Activated CD8-positive, alpha-beta memory T cell treated with anti-CD3 and anti-CD28 coated beads, Interleukin-2, amount 10 ng/mL, durations not matched to agents 7 days and 5 days (primary cell): ENCODE measurements around the gene UBE2G2. TPM values are rescaled to one million over a fixed set of nuclear protein-coding genes. Genes with fewer than 3 reads are reported as not detected.

Source experiments
- ATAC-seq: fragments of 150-1000 bp; cut with Tn5 transposase; one replicate; pipeline ENCODE4 v1.10.0; 2021; ENCODE audit warnings: moderate library complexity
- CTCF ChIA-PET: fragments of 350-600 bp; sonication (Branson Sonifier 250); formaldehyde crosslinking; loops from one replicate; lab custom pipeline; 2021; ENCODE audit warnings: antibody characterized with exemption; lab: Charles Lee
- DNase-seq: peaks from one replicate; pipeline ENCODE4 v3.0.0-alpha.2; 2020
- H3K27ac Mint-ChIP-seq: one replicate; pipeline ENCODE4 v1.8.0; 2021; ENCODE audit warnings: mild to moderate bottlenecking, mixed read lengths
- H3K27me3 Mint-ChIP-seq: one replicate; pipeline ENCODE4 v1.8.0; 2021; ENCODE audit warnings: mixed read lengths
- H3K36me3 Mint-ChIP-seq: one replicate; pipeline ENCODE4 v1.8.0; 2021; ENCODE audit warnings: mild to moderate bottlenecking, mixed read lengths
- H3K4me1 Mint-ChIP-seq: one replicate; pipeline ENCODE4 v1.8.0; 2021; ENCODE audit warnings: mixed read lengths
- H3K4me3 Mint-ChIP-seq: one replicate; pipeline ENCODE4 v1.8.0; 2021; ENCODE audit warnings: mild to moderate bottlenecking, moderate library complexity, mixed read lengths
- H3K9me3 Mint-ChIP-seq: one replicate; pipeline ENCODE4 v1.8.0; 2022; ENCODE audit warnings: low read depth, mixed read lengths
- total RNA-seq, 2 experiments: library from RNA; stranded (reverse); gene quantifications; one replicate each; pipeline ENCODE4 v1.2.3, GENCODE V29; 2021

Gene UBE2G2
- total RNA-seq, 2 experiments from 2014 or later = 103 to 121 TPM

DNA sequence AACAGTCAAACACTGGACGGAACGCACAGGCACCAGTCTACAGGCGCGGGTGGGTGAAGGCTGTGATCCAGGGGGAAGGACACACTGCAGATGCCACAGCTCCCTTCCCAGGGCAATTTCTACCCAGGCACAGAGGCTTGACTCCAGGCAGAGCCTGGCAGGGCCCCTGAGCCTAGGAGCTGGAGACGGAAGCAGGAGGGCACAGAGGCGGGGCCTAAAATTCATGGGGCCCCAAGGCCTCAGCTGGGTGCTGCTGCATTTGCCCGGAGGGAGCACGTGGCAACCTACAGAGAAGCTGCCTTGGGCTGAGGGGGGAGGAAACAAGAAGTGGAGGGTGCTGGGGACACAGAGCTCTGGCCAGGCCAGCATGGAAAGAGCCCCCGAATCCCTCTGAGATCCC lies 41.2 kb downstream of the UBE2G2 start:
- peaks cover 6% of the 10 kb centered on the region for H3K4me1 Mint-ChIP-seq
- DNase-seq = no peak
- no peaks in the 10 kb centered on the region for H3K36me3 Mint-ChIP-seq
- no peak for ATAC-seq
- no peaks in the 10 kb centered on the region for H3K27me3 Mint-ChIP-seq
- CTCF ChIA-PET = interaction anchor here (1.2 kb wide), 1 partner anchor 250 kb away, joined by 3 read pairs; no protein-coding TSS in a partner anchor
- no peaks in the 10 kb centered on the region for H3K9me3 Mint-ChIP-seq
- no peak overlapping the region for H3K4me3 Mint-ChIP-seq
- no peak overlapping the region for H3K27ac Mint-ChIP-seq

DNA sequence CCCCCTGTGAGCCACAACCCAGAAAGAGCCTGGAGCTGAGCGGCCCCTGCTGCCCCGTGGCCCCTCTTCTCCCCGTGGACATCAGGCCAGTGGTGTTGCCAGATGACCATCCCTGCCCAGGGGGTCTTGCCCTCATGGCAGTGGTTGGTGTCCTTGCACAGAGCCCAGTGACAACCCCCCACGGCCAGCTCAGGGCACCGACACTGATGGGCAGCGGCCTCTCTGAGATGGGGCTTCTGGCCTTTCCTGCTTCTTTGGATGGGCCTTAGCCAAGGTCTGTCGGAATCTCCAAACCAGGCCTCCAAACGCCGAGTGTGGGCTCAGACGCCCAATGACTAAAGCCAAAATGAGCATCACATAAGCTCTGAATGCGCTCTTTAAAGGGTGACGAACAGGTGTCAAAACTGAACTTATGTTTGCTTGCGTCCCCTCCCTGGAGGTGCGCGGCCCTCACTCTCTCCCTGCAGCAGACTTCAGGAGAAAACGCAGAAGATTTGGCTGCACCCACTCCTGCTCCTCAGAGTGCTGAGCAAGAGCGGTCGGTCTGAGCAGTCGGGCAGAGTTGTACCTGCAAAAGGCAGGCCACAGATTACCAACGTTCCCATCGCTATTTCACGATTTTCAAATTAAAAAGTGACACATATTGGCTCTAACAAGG lies 41.9 kb downstream of the UBE2G2 start:
- no peaks in the 10 kb centered on the region for H3K4me1 Mint-ChIP-seq
- no peaks in the 10 kb centered on the region for H3K27me3 Mint-ChIP-seq
- no peak overlapping the region for H3K4me3 Mint-ChIP-seq
- no peaks in the 10 kb centered on the region for H3K9me3 Mint-ChIP-seq
- DNase-seq (no peak), ATAC-seq (no peak)
- H3K36me3 Mint-ChIP-seq = no peaks in the 10 kb centered on the region
- H3K27ac Mint-ChIP-seq = no peak overlapping the region
- CTCF ChIA-PET = no interaction called here

DNA sequence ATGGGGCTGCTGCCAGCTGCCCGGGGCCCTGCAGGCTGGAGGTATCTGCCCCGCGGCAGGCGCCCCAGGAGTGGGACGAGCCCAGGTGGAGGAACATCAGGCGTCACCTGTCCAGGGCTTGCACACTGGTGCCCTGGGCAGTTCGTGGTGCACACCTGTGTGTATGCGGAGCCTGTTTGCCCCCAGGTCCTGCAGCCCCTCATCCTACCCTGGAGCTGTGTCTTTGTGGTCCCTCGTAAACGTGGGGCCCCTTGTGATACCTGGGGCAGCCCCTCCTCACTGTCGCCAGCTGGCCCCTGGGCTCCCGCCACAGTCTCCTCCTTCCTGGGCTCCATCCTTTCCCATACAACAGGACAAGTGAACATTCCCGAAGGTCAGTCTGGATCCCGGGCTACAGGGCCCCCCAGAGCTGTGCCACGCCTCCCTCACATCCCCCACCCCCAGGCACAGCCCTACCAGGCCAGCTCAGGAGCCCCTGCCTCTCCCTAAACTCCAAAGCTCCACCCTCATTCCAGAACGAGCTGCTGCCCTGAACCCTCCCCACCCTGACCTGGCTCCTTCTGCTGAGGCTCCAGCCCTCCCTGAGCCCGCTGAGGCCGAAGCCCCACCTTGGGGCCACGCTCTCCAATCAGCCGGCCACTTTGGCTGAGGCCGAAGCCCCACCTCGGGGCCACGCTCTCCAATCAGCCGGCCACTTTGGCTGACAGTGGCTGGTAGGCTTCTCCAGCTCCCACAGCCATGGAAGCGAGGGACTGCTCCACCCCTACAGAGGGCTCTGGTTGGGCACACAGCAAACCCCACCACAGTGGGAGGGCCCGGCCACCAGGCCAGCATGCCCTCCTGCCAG lies 42.6 kb downstream of the UBE2G2 start:
- Mint-ChIP-seq H3K27me3 (no peaks in the 10 kb centered on the region), H3K27ac (no peak overlapping the region), H3K4me1 (no peaks in the 10 kb centered on the region), H3K36me3 (no peaks in the 10 kb centered on the region), H3K9me3 (no peaks in the 10 kb centered on the region), H3K4me3 (no peak overlapping the region)
- DNase-seq = no peak
- CTCF ChIA-PET = no interaction called here
- ATAC-seq = no peak

DNA sequence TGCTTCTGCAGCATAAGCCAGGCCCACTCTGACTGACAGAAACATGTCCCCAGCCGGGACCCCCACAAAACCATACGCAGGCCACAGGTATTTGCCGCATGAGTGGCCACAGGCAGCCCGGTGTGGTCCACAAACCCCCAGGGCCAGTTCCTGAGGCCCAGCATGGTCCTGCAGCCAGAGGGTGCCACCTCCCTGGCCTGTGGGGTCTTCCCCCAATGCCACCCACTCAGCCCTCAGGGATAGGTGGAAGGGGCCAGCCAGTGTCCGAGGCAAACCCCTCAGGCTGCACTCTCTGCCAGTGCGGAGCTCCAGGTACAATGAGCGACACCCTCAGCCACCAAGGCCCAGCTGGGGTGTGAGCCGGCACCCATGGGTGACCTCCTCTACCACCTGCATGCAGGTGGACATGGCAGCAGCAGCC lies 43.5 kb downstream of the UBE2G2 start:
- CTCF ChIA-PET = no interaction called here
- Mint-ChIP-seq H3K9me3 (no peaks in the 10 kb centered on the region), H3K27ac (no peak overlapping the region), H3K4me3 (no peak overlapping the region), H3K4me1 (no peaks in the 10 kb centered on the region), H3K36me3 (no peaks in the 10 kb centered on the region), H3K27me3 (no peaks in the 10 kb centered on the region)
- ATAC-seq (no peak), DNase-seq (no peak)

DNA sequence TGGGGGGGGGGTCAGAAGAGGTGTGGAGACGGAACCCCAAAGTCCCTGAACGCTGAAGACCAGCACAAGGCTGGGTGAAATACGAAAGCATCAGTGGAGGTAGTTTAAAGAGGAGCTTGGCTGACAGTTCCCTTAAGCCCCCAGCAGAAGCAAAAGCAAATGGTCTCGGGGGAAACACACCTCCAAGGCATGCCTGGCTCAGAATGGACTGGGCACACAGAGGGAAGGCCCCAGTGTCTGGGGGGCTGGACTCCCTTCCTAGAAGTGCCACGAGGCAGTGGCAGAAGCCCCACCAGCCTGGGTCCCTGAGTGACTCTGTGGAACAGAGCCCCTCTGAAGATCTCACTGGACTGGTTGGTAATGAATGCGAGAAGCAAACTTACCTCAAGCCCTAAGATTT lies 43.9 kb downstream of the UBE2G2 start:
- H3K9me3 Mint-ChIP-seq = no peaks in the 10 kb centered on the region
- H3K27ac Mint-ChIP-seq = no peak overlapping the region
- no peak overlapping the region for H3K4me3 Mint-ChIP-seq
- no peak for ATAC-seq
- H3K4me1 Mint-ChIP-seq = no peaks in the 10 kb centered on the region
- H3K27me3 Mint-ChIP-seq = no peaks in the 10 kb centered on the region
- no peak for DNase-seq
- no peaks in the 10 kb centered on the region for H3K36me3 Mint-ChIP-seq
- CTCF ChIA-PET = no interaction called here

DNA sequence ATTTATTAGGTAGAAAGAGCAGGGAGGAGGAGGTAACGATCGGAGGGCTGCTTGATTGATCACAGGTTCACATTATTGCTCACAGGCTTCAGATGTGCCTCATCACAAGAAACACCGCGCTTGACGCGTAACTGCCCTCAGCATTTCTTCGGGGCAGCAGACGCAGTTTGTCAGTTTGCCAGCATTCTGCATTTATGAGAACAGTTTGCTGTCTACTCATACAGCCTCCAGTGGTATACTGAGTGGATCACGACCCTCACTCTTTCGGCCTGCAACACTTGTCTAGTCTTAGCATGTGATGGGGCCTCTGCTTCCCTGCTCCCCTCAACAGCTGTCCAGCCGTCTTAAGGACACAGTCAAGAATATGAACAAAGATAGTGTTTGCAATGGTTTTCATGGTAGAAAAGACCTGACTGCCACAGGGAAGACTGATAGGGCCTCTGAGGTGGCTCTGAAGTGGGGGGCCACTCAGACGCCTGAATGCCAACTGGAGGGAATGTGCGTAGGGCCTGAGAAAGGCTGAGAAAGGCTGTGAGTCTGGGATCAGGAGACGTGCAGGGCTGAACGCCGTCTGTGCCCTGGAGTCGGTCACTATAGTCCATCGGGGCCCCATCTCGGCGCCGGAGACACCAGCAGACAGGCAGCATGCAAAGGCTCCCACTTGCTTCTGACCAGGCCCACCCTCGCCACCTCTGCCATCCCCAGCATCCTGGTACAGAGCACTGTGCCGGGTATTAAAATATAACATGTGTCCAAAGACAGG lies 45.0 kb downstream of the UBE2G2 start:
- no peaks in the 10 kb centered on the region for H3K4me1 Mint-ChIP-seq
- H3K36me3 Mint-ChIP-seq = no peaks in the 10 kb centered on the region
- no peaks in the 10 kb centered on the region for H3K9me3 Mint-ChIP-seq
- ATAC-seq (no peak), DNase-seq (no peak)
- H3K27ac Mint-ChIP-seq = no peak overlapping the region
- no peaks in the 10 kb centered on the region for H3K27me3 Mint-ChIP-seq
- CTCF ChIA-PET = no interaction called here
- H3K4me3 Mint-ChIP-seq = no peak overlapping the region

DNA sequence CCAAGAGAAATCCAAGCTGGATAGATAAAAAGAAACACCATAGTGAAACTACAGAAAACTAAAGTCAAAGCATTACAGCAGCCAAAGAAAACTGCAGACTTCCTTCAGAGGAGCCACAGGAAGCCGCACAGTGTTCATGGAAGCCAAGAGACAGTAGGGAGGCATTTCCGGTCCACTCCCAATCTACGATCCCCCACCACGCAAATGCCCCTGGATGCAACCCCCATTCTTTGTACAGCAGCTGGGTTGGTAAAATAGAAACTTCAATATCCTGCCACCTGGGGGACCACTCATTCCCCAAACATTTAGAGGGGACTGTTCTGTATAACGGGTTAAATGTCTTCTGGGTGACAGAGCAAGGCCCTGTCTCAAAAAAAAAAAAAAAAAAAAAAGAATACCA lies 46.4 kb downstream of the UBE2G2 start:
- DNase-seq = no peak

DNA sequence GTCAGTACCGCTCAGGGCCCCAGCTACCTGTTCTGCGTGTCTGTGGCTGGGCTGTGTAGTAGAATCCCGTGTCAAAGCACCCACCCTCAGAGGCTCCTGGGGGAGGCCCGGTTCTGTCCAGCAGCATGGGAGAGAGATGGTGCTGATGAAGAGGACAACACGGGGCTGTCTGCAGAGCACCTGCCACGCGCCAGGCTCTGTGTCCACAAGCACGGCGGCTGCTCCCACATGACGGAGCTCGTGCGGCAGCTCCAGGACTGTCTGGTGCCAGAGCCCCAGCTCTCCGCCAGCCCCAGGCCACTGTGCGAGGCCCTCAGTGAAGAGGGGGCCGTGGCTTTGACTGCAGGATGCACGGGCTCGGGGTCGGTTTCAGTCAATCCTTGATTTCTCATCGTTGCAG lies 48.3 kb downstream of the UBE2G2 start:
- Mint-ChIP-seq H3K9me3 (no peaks in the 10 kb centered on the region), H3K4me3 (no peak overlapping the region), H3K36me3 (no peaks in the 10 kb centered on the region), H3K27me3 (peaks cover 10% of the 10 kb centered on the region), H3K4me1 (no peaks in the 10 kb centered on the region), H3K27ac (no peak overlapping the region)
- CTCF ChIA-PET = interaction anchor here (0.9 kb wide), 1 partner anchor 243 kb away, joined by 3 read pairs; no protein-coding TSS in a partner anchor
- ATAC-seq (no peak), DNase-seq (no peak)

More for the DNA sequence above, 46.4 kb downstream of the UBE2G2 start:
- Mint-ChIP-seq H3K27ac (no peak overlapping the region), H3K4me3 (no peak overlapping the region), H3K27me3 (peaks cover 4% of the 10 kb centered on the region), H3K36me3 (no peaks in the 10 kb centered on the region), H3K9me3 (no peaks in the 10 kb centered on the region), H3K4me1 (no peaks in the 10 kb centered on the region)
- CTCF ChIA-PET = interaction anchor here (0.6 kb wide), 1 partner anchor 208 kb away, joined by 3 read pairs; no protein-coding TSS in a partner anchor
- ATAC-seq = no peak

DNA sequence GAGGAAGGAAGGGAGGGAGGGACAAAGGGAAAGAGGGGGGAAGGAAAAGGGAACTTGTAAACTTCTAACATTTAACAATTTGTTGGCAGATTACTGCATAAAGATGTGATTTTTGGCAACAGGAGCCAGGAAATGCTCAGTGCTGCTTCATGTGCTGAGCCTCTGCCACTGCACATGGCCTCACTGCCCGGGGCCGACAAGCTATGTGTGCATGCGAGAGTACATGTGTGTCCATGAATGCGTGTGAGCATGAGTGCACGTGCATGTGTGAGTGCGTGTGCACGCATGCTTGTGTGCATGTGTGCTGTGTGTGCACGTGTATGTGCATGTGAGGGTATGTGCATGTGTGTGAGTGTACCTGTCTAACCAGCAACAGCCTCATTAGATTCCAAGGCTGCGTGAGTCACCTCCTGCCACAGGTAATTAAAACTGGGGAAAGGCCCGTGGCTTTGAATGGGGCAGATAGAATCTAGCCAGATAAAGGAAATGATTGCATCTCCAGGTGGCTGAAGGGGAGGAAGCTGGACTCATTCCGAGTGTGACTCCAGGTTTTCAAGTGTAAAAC lies 48.9 kb downstream of the UBE2G2 start:
- H3K9me3 Mint-ChIP-seq = no peaks in the 10 kb centered on the region
- H3K27me3 Mint-ChIP-seq = peaks cover 10% of the 10 kb centered on the region
- ATAC-seq (no peak), DNase-seq (no peak)
- H3K36me3 Mint-ChIP-seq = no peaks in the 10 kb centered on the region
- no peaks in the 10 kb centered on the region for H3K4me1 Mint-ChIP-seq
- CTCF ChIA-PET = interaction anchor here (0.9 kb wide), 1 partner anchor 242 kb away, joined by 3 read pairs; no protein-coding TSS in a partner anchor
- no peak overlapping the region for H3K27ac Mint-ChIP-seq
- no peak overlapping the region for H3K4me3 Mint-ChIP-seq

DNA sequence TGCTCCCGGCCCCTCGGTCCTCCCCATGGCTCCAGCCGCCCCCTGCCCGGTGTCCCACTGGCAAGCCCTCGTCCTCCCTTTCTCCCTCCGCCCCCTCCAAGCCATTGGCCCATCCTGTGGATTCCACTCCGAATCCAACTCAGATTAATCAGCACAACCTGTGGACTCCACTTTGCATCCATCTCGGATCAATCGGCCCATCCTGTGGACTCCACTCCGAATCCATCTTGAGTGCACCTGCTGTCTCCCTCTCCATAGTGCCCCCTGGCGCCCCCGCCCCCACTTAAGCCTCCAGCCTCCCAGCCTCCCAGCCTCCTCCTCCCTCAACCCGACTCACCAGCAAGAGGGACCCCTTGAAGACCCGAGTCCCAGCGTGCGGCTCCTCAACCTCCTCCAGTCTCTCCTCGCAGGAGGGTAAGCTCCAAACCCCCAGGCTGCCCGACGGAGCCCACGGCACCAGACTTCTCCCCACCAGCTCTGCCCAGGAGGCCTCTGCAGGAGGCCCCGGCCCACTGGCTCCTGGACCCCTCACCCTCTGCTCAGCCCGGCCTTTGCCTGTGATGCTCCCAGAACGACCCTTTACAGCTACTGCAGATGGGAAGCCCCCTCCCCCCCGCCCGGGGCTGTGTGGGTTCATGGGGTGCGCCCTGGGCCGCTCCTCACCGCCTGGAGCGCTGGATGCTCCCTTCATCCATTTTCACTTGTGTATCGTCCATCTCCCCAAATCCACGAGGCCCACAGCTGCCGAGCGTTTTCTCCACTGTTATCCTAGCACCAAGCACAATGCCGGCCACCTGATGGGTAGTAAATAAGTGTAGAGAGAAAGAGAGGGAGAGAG lies 49.6 kb downstream of the UBE2G2 start:
- Mint-ChIP-seq H3K4me1 (no peaks in the 10 kb centered on the region), H3K36me3 (no peaks in the 10 kb centered on the region), H3K27ac (no peak overlapping the region), H3K4me3 (no peak overlapping the region), H3K27me3 (peaks cover 12% of the 10 kb centered on the region), H3K9me3 (no peaks in the 10 kb centered on the region)
- no peak for DNase-seq
- ATAC-seq = no peak
- CTCF ChIA-PET = no interaction called here

DNA sequence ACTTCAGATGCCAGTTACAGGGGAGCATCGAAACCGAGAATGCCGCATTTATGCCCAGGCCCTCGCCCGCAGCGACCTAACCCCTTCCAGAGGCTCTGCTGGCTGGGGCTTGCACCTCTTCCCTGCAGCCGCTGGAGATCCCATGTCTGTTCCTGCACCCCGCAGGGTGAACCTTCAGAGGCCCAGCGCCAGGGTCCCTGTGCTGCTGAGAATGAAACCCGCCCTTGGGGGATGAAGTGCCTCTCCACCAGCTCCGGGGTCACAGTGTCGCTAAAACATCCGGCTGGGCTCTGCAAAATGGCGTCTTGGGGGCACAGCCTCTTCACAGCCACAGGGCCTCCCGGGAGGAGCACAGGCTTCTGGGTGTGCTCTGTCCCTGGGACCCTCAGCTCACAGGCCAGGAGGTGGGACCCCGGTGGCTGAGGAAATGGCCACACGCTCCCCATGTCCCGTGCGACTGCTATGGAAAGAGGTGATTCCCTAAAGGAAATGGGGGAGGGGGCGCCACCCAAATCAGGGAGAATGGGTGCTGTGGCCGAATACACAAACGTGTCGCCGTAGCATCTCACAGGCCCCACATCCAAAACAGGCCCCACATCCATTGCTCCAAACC lies 50.3 kb downstream of the UBE2G2 start:
- Mint-ChIP-seq H3K4me3 (no peak overlapping the region), H3K9me3 (no peaks in the 10 kb centered on the region), H3K36me3 (no peaks in the 10 kb centered on the region)

DNA sequence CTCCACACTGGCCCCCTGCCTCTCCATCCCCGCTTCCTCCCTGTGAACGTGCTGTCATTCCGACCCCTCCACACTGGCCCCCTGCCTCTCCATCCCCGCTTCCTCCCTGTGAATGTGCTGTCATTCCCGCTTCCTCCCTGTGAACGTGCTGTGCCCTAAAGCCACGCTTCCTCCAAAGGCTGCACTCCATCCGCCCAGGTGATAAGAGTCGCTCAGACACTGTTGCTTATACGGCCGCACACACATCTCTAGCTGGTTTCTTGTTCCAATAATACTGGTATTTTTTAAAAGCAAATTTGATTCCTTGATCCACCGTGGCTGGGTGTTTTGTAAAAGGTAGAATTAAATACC lies 51.0 kb downstream of the UBE2G2 start:
- no peak for ATAC-seq
- Mint-ChIP-seq H3K9me3 (no peaks in the 10 kb centered on the region), H3K27me3 (peaks cover 12% of the 10 kb centered on the region), H3K27ac (no peak overlapping the region), H3K4me3 (no peak overlapping the region), H3K4me1 (no peaks in the 10 kb centered on the region), H3K36me3 (no peaks in the 10 kb centered on the region)
- no peak for DNase-seq
- CTCF ChIA-PET = no interaction called here

More for the DNA sequence above, 50.3 kb downstream of the UBE2G2 start:
- DNase-seq (no peak), ATAC-seq (no peak)
- no peaks in the 10 kb centered on the region for H3K4me1 Mint-ChIP-seq
- H3K27me3 Mint-ChIP-seq = peaks cover 12% of the 10 kb centered on the region
- CTCF ChIA-PET = no interaction called here
- no peak overlapping the region for H3K27ac Mint-ChIP-seq
